BLaER1 (cell line): Measurements from ENCODE around the gene BMPR1B.

Source experiments
- H3K27ac ChIP-seq: shearing (Covaris generic); formaldehyde crosslinking; 2 replicates; pipeline ENCODE4 v1.8.1; 2022
- H3K27me3 ChIP-seq: shearing (Covaris generic); formaldehyde crosslinking; 2 replicates; pipeline ENCODE4 v1.8.1; 2022
- H3K36me3 ChIP-seq: shearing (Covaris generic); formaldehyde crosslinking; 2 replicates; pipeline ENCODE4 v1.8.1; 2022
- H3K4me1 ChIP-seq: shearing (Covaris generic); formaldehyde crosslinking; 2 replicates; pipeline ENCODE4 v1.8.1; 2022
- H3K4me2 ChIP-seq: shearing (Covaris generic); formaldehyde crosslinking; 2 replicates; pipeline ENCODE4 v1.8.1; 2022
- H3K4me3 ChIP-seq: shearing (Covaris generic); formaldehyde crosslinking; 2 replicates; pipeline ENCODE4 v1.8.1; 2022
- H3K9ac ChIP-seq: shearing (Covaris generic); formaldehyde crosslinking; 2 replicates; pipeline ENCODE4 v1.8.1; 2022
- H3K9me3 ChIP-seq: shearing (Covaris generic); formaldehyde crosslinking; 2 replicates; pipeline ENCODE4 v1.8.1; 2022
- H4K20me1 ChIP-seq: shearing (Covaris generic); formaldehyde crosslinking; 2 replicates; pipeline ENCODE4 v1.8.1; 2022
- Cebpa-rat ChIP-seq: shearing (Covaris generic); IDR thresholded peaks from 2 replicates; pipeline ENCODE4 v1.8.1; 2022

BMPR1B gene

GRCh38 chr4:94728056-94728766 is 29.5 kb upstream of the BMPR1B start:
- no peak for TF ChIP-seq Cebpa-rat
- Histone ChIP-seq H3K27ac (no peak overlapping the region), H3K36me3 (no peaks in the 10 kb centered on the region), H3K4me3 (no peak overlapping the region), H3K4me2 (no peak overlapping the region), H3K4me1 (no peaks in the 10 kb centered on the region), H3K9me3 (no peaks in the 10 kb centered on the region), H4K20me1 (no peaks in the 10 kb centered on the region), H3K27me3 (no peaks in the 10 kb centered on the region), H3K9ac (no peak overlapping the region)

GRCh38 chr4:94732358-94732698 is 25.4 kb upstream of the BMPR1B start:
- H3K9ac ChIP-seq: no peak overlapping the region
- H3K4me2 ChIP-seq: no peak overlapping the region
- TF ChIP-seq Cebpa-rat: no peak
- no peak overlapping the region for H3K4me3 ChIP-seq
- no peaks in the 10 kb centered on the region for H3K9me3 ChIP-seq
- no peak overlapping the region for H3K27ac ChIP-seq
- no peaks in the 10 kb centered on the region for H3K27me3 ChIP-seq
- H3K36me3 ChIP-seq: no peaks in the 10 kb centered on the region
- H4K20me1 ChIP-seq: no peaks in the 10 kb centered on the region
- H3K4me1 ChIP-seq: no peaks in the 10 kb centered on the region

- no peak overlapping the region for H3K27ac ChIP-seq
Observed at GRCh38 chr4:94739741-94740140, 18.0 kb upstream of the BMPR1B start.

GRCh38 chr4:94741304-94741703 is 16.5 kb upstream of the BMPR1B start:
- no peak for TF ChIP-seq Cebpa-rat
- H3K4me2 ChIP-seq: no peak overlapping the region
- no peaks in the 10 kb centered on the region for H3K4me1 ChIP-seq
- no peak overlapping the region for H3K27ac ChIP-seq
- no peaks in the 10 kb centered on the region for H3K36me3 ChIP-seq
- H3K9ac ChIP-seq: no peak overlapping the region
- no peaks in the 10 kb centered on the region for H3K27me3 ChIP-seq
- no peaks in the 10 kb centered on the region for H4K20me1 ChIP-seq
- no peaks in the 10 kb centered on the region for H3K9me3 ChIP-seq
- no peak overlapping the region for H3K4me3 ChIP-seq

More at GRCh38 chr4:94739741-94740140, 18.0 kb upstream of the BMPR1B start:
- Histone ChIP-seq H3K4me3 (no peak overlapping the region), H4K20me1 (no peaks in the 10 kb centered on the region), H3K36me3 (no peaks in the 10 kb centered on the region), H3K4me2 (no peak overlapping the region), H3K27me3 (no peaks in the 10 kb centered on the region), H3K4me1 (no peaks in the 10 kb centered on the region), H3K9me3 (no peaks in the 10 kb centered on the region), H3K9ac (no peak overlapping the region)
- no peak for TF ChIP-seq Cebpa-rat

GRCh38 chr4:94743838-94744237 is 13.9 kb upstream of the BMPR1B start:
- Histone ChIP-seq H3K9me3 (no peaks in the 10 kb centered on the region), H3K9ac (no peak overlapping the region), H3K27me3 (no peaks in the 10 kb centered on the region), H3K4me3 (no peak overlapping the region), H3K4me1 (no peaks in the 10 kb centered on the region), H3K27ac (no peak overlapping the region), H3K4me2 (no peak overlapping the region), H4K20me1 (no peaks in the 10 kb centered on the region), H3K36me3 (no peaks in the 10 kb centered on the region)
- no peak for TF ChIP-seq Cebpa-rat

GRCh38 chr4:94744850-94745249 is 12.9 kb upstream of the BMPR1B start:
- Histone ChIP-seq H4K20me1 (no peaks in the 10 kb centered on the region), H3K9me3 (no peaks in the 10 kb centered on the region), H3K36me3 (no peaks in the 10 kb centered on the region), H3K4me3 (no peak overlapping the region), H3K4me2 (no peak overlapping the region), H3K9ac (no peak overlapping the region), H3K27ac (no peak overlapping the region), H3K27me3 (no peaks in the 10 kb centered on the region), H3K4me1 (no peaks in the 10 kb centered on the region)
- no peak for TF ChIP-seq Cebpa-rat

- Histone ChIP-seq H3K4me2 (no peak overlapping the region), H3K4me1 (no peaks in the 10 kb centered on the region), H3K9me3 (no peaks in the 10 kb centered on the region), H3K36me3 (no peaks in the 10 kb centered on the region), H3K4me3 (no peak overlapping the region), H3K27ac (no peak overlapping the region), H4K20me1 (no peaks in the 10 kb centered on the region), H3K27me3 (no peaks in the 10 kb centered on the region), H3K9ac (no peak overlapping the region)
- no peak for TF ChIP-seq Cebpa-rat
Observed at GRCh38 chr4:94746746-94747145, 11.0 kb upstream of the BMPR1B start.

- no peak overlapping the region for H3K4me3 ChIP-seq
- peaks cover 16% of the 10 kb centered on the region for H3K9me3 ChIP-seq
- TF ChIP-seq Cebpa-rat: no peak
- H3K27me3 ChIP-seq: no peaks in the 10 kb centered on the region
- H3K4me1 ChIP-seq: peaks cover 6% of the 10 kb centered on the region; the same call in 1 of the 2 replicates
- no peaks in the 10 kb centered on the region for H3K36me3 ChIP-seq
- no peaks in the 10 kb centered on the region for H4K20me1 ChIP-seq
- no peak overlapping the region for H3K27ac ChIP-seq
- no peak overlapping the region for H3K9ac ChIP-seq
- H3K4me2 ChIP-seq: no peak overlapping the region
Observed at GRCh38 chr4:94758141-94758699, 465 bp downstream of the BMPR1B start.

GRCh38 chr4:94758700-94759399 is 1.1 kb downstream of the BMPR1B start:
- no peak overlapping the region for H3K9ac ChIP-seq

GRCh38 chr4:94759767-94760211 is 2.0 kb downstream of the BMPR1B start:
- Histone ChIP-seq H3K27me3 (no peaks in the 10 kb centered on the region), H3K27ac (no peak overlapping the region), H3K36me3 (no peaks in the 10 kb centered on the region), H4K20me1 (no peaks in the 10 kb centered on the region), H3K9me3 (peaks cover 16% of the 10 kb centered on the region), H3K4me1 (peaks cover 6% of the 10 kb centered on the region; the same call in 1 of the 2 replicates), H3K4me3 (no peak overlapping the region), H3K9ac (no peak overlapping the region), H3K4me2 (no peak overlapping the region)
- no peak for TF ChIP-seq Cebpa-rat

More at GRCh38 chr4:94758700-94759399, 1.1 kb downstream of the BMPR1B start:
- Histone ChIP-seq H3K4me3 (no peak overlapping the region), H3K27ac (no peak overlapping the region), H3K4me2 (no peak overlapping the region), H3K36me3 (no peaks in the 10 kb centered on the region), H3K9me3 (peaks cover 16% of the 10 kb centered on the region), H3K27me3 (no peaks in the 10 kb centered on the region), H4K20me1 (no peaks in the 10 kb centered on the region), H3K4me1 (peaks cover 6% of the 10 kb centered on the region; the same call in 1 of the 2 replicates)
- no peak for TF ChIP-seq Cebpa-rat
